ENCODE results near the gene ARHGAP44. TPM values are rescaled to one million over a fixed set of nuclear protein-coding genes. Genes with fewer than 3 reads are reported as not detected.
"Not testable (repeated sequence)": the region's sequence is repeated elsewhere in the genome, so short reads cannot be mapped to it uniquely, and the experiment has no call there.

Gene ARHGAP44
- total RNA-seq, 4 donors from 2014 or later = 10.9 to 22.0 (median 18.7) TPM

GRCh38 chr17:12967962-12968361 lies 178.7 kb downstream of the ARHGAP44 start:
- DNase-seq = no peak
- 84 to 86% methylated on average over 11 of the region's 11 CpGs for WGBS, 2 donors
- no peak overlapping the region for H3K27ac ChIP-seq
- H3K36me3 ChIP-seq = peaks cover 0 to 2% of the 10 kb centered on the region in 2 donors
- no peaks in the 10 kb centered on the region for H3K4me1 ChIP-seq
- intact Hi-C loops (cut with DNase I) = no loop called here
- H3K27me3 ChIP-seq = no peaks in the 10 kb centered on the region
- H3K9me3 ChIP-seq = no peaks in the 10 kb centered on the region
- no peak overlapping the region for H3K4me3 ChIP-seq (replicated peaks in 1 of 3)
- no peak for TF ChIP-seq POLR2A (IDR thresholded peaks at IDR 0.05)
- TF ChIP-seq CTCF (IDR thresholded peaks at IDR 0.05) = no peak

- intact Hi-C loops (cut with DNase I) = no loop called here
- no peaks in the 10 kb centered on the region for H3K9me3 ChIP-seq
- TF ChIP-seq POLR2A (IDR thresholded peaks at IDR 0.05) = no peak
- TF ChIP-seq CTCF (IDR thresholded peaks at IDR 0.05) = no peak
- H3K4me1 ChIP-seq = peaks cover 11 to 12% of the 10 kb centered on the region in 2 donors
- H3K36me3 ChIP-seq = no peaks in the 10 kb centered on the region
- peak overlapping the region in 1 of 3 donors; percentile 23 for H3K4me3 ChIP-seq (replicated peaks in 1 of 3)
- WGBS, 2 donors = 10% methylated on average over 2 of the region's 16 CpGs; no CpG with 5 or more reads in 1 of the 2 donors
- no peak overlapping the region for H3K27ac ChIP-seq
- no peaks in the 10 kb centered on the region for H3K27me3 ChIP-seq
- peak; percentile 28 to 48 for DNase-seq
These were observed 184.3 kb downstream of the ARHGAP44 start for GRCh38 chr17:12973496-12974004.

- peaks cover 11 to 12% of the 10 kb centered on the region in 2 donors for H3K4me1 ChIP-seq
- TF ChIP-seq CTCF (IDR thresholded peaks at IDR 0.05) (no peak), POLR2A (IDR thresholded peaks at IDR 0.05) (no peak)
- intact Hi-C loops (cut with DNase I) = no loop called here
- no peaks in the 10 kb centered on the region for H3K9me3 ChIP-seq
- H3K4me3 ChIP-seq (replicated peaks in 1 of 3) = peak overlapping the region in 1 of 3 donors; percentile 23
- no peaks in the 10 kb centered on the region for H3K36me3 ChIP-seq
- H3K27ac ChIP-seq = no peak overlapping the region
- H3K27me3 ChIP-seq = no peaks in the 10 kb centered on the region
- DNase-seq = peak in 1 of 2 donors; percentile 21
- 5 to 19% methylated on average over 9 to 32 of the region's 40 CpGs for WGBS, 2 donors
These were observed 184.8 kb downstream of the ARHGAP44 start for GRCh38 chr17:12974005-12974531.

- DNase-seq = no peak
- Histone ChIP-seq H3K4me3 (replicated peaks in 1 of 3) (no peak overlapping the region), H3K27ac (no peak overlapping the region), H3K36me3 (no peaks in the 10 kb centered on the region), H3K4me1 (peaks cover 11 to 12% of the 10 kb centered on the region in 2 donors), H3K27me3 (no peaks in the 10 kb centered on the region), H3K9me3 (no peaks in the 10 kb centered on the region)
- WGBS, 2 donors = 76 to 78% methylated on average over 13 of the region's 13 CpGs
- intact Hi-C loops (cut with DNase I) = no loop called here
- TF ChIP-seq POLR2A (IDR thresholded peaks at IDR 0.05) (no peak), CTCF (IDR thresholded peaks at IDR 0.05) (no peak)
These were observed 187.9 kb downstream of the ARHGAP44 start for GRCh38 chr17:12977008-12977751.

GRCh38 chr17:12978787-12979186 lies 189.5 kb downstream of the ARHGAP44 start:
- H3K36me3 ChIP-seq; DNase-seq; H3K27ac ChIP-seq; H3K4me3 ChIP-seq (replicated peaks in 1 of 3); H3K4me1 ChIP-seq; intact Hi-C loops (cut with DNase I); H3K9me3 ChIP-seq; H3K27me3 ChIP-seq: not testable (repeated sequence)
- 98% methylated on average over 4 to 6 of the region's 6 CpGs for WGBS, 2 donors

All from thyroid gland (tissue), 4 donors.